ENCODE results near the gene CTAG1A. TPM values are rescaled to one million over a fixed set of nuclear protein-coding genes. Genes with fewer than 3 reads are reported as not detected.
"Not testable (repeated sequence)": the region's sequence is repeated elsewhere in the genome, so short reads cannot be mapped to it uniquely, and the experiment has no call there.

The CTAG1A gene
- total and polyA plus RNA-seq, 2 donors (not counting 1 experiment from before 2014, with no cell fraction given), result not detected

DNA sequence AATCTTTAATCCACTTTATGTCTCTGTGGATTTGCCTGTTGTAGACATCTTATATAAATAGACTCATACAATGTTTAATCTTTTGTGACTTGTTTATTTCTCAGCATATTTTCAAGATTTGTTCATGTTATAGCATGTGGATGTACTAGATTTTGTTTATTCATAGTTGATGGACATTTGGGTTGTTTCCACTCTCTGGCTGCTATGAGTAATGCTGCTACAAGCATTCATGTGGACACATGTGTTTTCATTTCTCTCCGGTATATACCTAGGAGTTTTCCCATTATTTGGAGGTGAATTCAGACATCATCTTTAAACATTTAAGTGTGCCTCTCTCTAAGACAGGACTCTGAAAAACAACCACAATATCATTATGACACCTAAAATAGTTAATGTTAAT lies 35.2 kb upstream of the CTAG1A start:
- no peak overlapping the region for H3K4me2 ChIP-seq (replicated peaks; ENCODE audit: low read depth, low read length, poor library complexity, severe bottlenecking)
- no peak overlapping the region for H3K9ac ChIP-seq (ENCODE audit: low read length)

GRCh38 chrX:154552112-154552806 lies 32.7 kb upstream of the CTAG1A start:
- H3K9ac ChIP-seq (ENCODE audit: low read length); H3K9me3 Mint-ChIP-seq (ENCODE audit: insufficient read depth); H3K27ac ChIP-seq (ENCODE audit: low read length in 2 of 2); POLR2A ChIA-PET; ATAC-seq (ENCODE audit: low read depth); H3K4me2 ChIP-seq (replicated peaks; ENCODE audit: low read depth, low read length, poor library complexity, severe bottlenecking); H3K4me3 Mint-ChIP-seq; H3K4me3 ChIP-seq (ENCODE audit: control extremely low read depth in 1 of 5, extremely low read depth in 1 of 5, insufficient read depth in 1 of 5, low read depth in 2 of 5, low read length in 4 of 5); H3K27ac Mint-ChIP-seq; H2AFZ ChIP-seq (ENCODE audit: insufficient read depth, low read depth, low read length, poor library complexity, severe bottlenecking); DNase-seq; H3K9me3 ChIP-seq (ENCODE audit: control extremely low read depth in 1 of 3, control insufficient read depth in 2 of 3, insufficient read depth in 1 of 3, low read length in 2 of 3); H3K27me3 ChIP-seq (replicated peaks in 1 of 4; ENCODE audit: control extremely low read depth in 1 of 4, control insufficient read depth in 3 of 4, insufficient read depth in 4 of 4, low read length in 3 of 4); intact Hi-C loops (cut with micrococcal nuclease); CTCF ChIA-PET; H3K4me1 ChIP-seq (ENCODE audit: control insufficient read depth in 2 of 2, insufficient read depth in 2 of 2, low read length in 2 of 2); H3K27me3 Mint-ChIP-seq: not testable (repeated sequence)
- Histone ChIP-seq H4K20me1 (ENCODE audit: control insufficient read depth, insufficient read depth, low read length, poor library complexity, severe bottlenecking) (peaks cover 43% of the 10 kb centered on the region), H3K36me3 (replicated peaks in 1 of 2; ENCODE audit: control extremely low read depth in 1 of 2, control insufficient read depth in 1 of 2, extremely low read depth in 1 of 2, insufficient read depth in 2 of 2, low read length in 1 of 2) (peaks cover 0 to 22% of the 10 kb centered on the region in 2 experiments), H3K79me2 (ENCODE audit: control insufficient read depth, insufficient read depth, low read length) (peaks cover 71% of the 10 kb centered on the region)
- WGBS (ENCODE audit: insufficient coverage), result no CpG with 5 or more reads among the region's 18 CpGs
- peaks cover 26% of the 10 kb centered on the region for H3K4me1 Mint-ChIP-seq

More for the DNA sequence above, 35.2 kb upstream of the CTAG1A start:
- H3K36me3 ChIP-seq (replicated peaks in 1 of 2; ENCODE audit: control extremely low read depth in 1 of 2, control insufficient read depth in 1 of 2, extremely low read depth in 1 of 2, insufficient read depth in 2 of 2, low read length in 1 of 2), result peaks cover 0 to 19% of the 10 kb centered on the region in 2 experiments
- POLR2A ChIA-PET, result no interaction called here
- Mint-ChIP-seq H3K9me3 (ENCODE audit: insufficient read depth) (no peaks in the 10 kb centered on the region), H3K27ac (no peak overlapping the region), H3K4me3 (peak overlapping the region; percentile 17), H3K27me3 (no peaks in the 10 kb centered on the region), H3K4me1 (peaks cover 33% of the 10 kb centered on the region)
- intact Hi-C loops (cut with micrococcal nuclease), result no loop called here
- H3K4me1 ChIP-seq (ENCODE audit: control insufficient read depth in 2 of 2, insufficient read depth in 2 of 2, low read length in 2 of 2), result peaks cover 3 to 20% of the 10 kb centered on the region in 2 donors
- TF ChIP-seq, protein P1, sequence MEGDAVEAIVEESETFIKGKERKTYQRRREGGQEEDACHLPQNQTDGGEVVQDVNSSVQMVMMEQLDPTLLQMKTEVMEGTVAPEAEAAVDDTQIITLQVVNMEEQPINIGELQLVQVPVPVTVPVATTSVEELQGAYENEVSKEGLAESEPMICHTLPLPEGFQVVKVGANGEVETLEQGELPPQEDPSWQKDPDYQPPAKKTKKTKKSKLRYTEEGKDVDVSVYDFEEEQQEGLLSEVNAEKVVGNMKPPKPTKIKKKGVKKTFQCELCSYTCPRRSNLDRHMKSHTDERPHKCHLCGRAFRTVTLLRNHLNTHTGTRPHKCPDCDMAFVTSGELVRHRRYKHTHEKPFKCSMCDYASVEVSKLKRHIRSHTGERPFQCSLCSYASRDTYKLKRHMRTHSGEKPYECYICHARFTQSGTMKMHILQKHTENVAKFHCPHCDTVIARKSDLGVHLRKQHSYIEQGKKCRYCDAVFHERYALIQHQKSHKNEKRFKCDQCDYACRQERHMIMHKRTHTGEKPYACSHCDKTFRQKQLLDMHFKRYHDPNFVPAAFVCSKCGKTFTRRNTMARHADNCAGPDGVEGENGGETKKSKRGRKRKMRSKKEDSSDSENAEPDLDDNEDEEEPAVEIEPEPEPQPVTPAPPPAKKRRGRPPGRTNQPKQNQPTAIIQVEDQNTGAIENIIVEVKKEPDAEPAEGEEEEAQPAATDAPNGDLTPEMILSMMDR (IDR thresholded peaks at IDR 0.05), result no peak
- TF ChIP-seq EZH2 (IDR thresholded peaks at IDR 0.05; ENCODE audit: borderline replicate concordance, insufficient read depth, low read depth, low read length, poor library complexity, severe bottlenecking), result no peak
- H3K4me3 ChIP-seq (ENCODE audit: control extremely low read depth in 1 of 5, extremely low read depth in 1 of 5, insufficient read depth in 1 of 5, low read depth in 2 of 5, low read length in 4 of 5), result no peak overlapping the region
- no peaks in the 10 kb centered on the region for H3K9me3 ChIP-seq (ENCODE audit: control extremely low read depth in 1 of 3, control insufficient read depth in 2 of 3, insufficient read depth in 1 of 3, low read length in 2 of 3)
- no peak overlapping the region for H2AFZ ChIP-seq (ENCODE audit: insufficient read depth, low read depth, low read length, poor library complexity, severe bottlenecking)
- H3K27ac ChIP-seq (ENCODE audit: low read length in 2 of 2), result no peak overlapping the region
- peaks cover 37% of the 10 kb centered on the region for H4K20me1 ChIP-seq (ENCODE audit: control insufficient read depth, insufficient read depth, low read length, poor library complexity, severe bottlenecking)
- H3K27me3 ChIP-seq (replicated peaks in 1 of 4; ENCODE audit: control extremely low read depth in 1 of 4, control insufficient read depth in 3 of 4, insufficient read depth in 4 of 4, low read length in 3 of 4), result no peaks in the 10 kb centered on the region
- CTCF ChIA-PET, result no interaction called here
- H3K79me2 ChIP-seq (ENCODE audit: control insufficient read depth, insufficient read depth, low read length), result peaks cover 65% of the 10 kb centered on the region
- ATAC-seq (ENCODE audit: low read depth) (no peak), DNase-seq (no peak)
- WGBS (ENCODE audit: insufficient coverage), result no CpG with 5 or more reads among the region's 1 CpG

- H3K4me1 Mint-ChIP-seq; H3K9ac ChIP-seq (ENCODE audit: low read length); H3K4me1 ChIP-seq (ENCODE audit: control insufficient read depth in 2 of 2, insufficient read depth in 2 of 2, low read length in 2 of 2); H3K9me3 Mint-ChIP-seq (ENCODE audit: insufficient read depth); H3K27ac Mint-ChIP-seq; POLR2A ChIA-PET; H3K4me3 Mint-ChIP-seq; H3K27ac ChIP-seq (ENCODE audit: low read length in 2 of 2); DNase-seq; H3K27me3 ChIP-seq (replicated peaks in 1 of 4; ENCODE audit: control extremely low read depth in 1 of 4, control insufficient read depth in 3 of 4, insufficient read depth in 4 of 4, low read length in 3 of 4); H3K9me3 ChIP-seq (ENCODE audit: control extremely low read depth in 1 of 3, control insufficient read depth in 2 of 3, insufficient read depth in 1 of 3, low read length in 2 of 3); H3K4me2 ChIP-seq (replicated peaks; ENCODE audit: low read depth, low read length, poor library complexity, severe bottlenecking); H3K27me3 Mint-ChIP-seq; H2AFZ ChIP-seq (ENCODE audit: insufficient read depth, low read depth, low read length, poor library complexity, severe bottlenecking); H3K4me3 ChIP-seq (ENCODE audit: control extremely low read depth in 1 of 5, extremely low read depth in 1 of 5, insufficient read depth in 1 of 5, low read depth in 2 of 5, low read length in 4 of 5); ATAC-seq (ENCODE audit: low read depth); CTCF ChIA-PET; intact Hi-C loops (cut with micrococcal nuclease): not testable (repeated sequence)
- peaks cover 0 to 14% of the 10 kb centered on the region in 2 experiments for H3K36me3 ChIP-seq (replicated peaks in 1 of 2; ENCODE audit: control extremely low read depth in 1 of 2, control insufficient read depth in 1 of 2, extremely low read depth in 1 of 2, insufficient read depth in 2 of 2, low read length in 1 of 2)
- 63% methylated on average over 3 of the region's 24 CpGs for WGBS (ENCODE audit: insufficient coverage)
- H3K79me2 ChIP-seq (ENCODE audit: control insufficient read depth, insufficient read depth, low read length), result peaks cover 24% of the 10 kb centered on the region
- H4K20me1 ChIP-seq (ENCODE audit: control insufficient read depth, insufficient read depth, low read length, poor library complexity, severe bottlenecking), result peaks cover 21% of the 10 kb centered on the region
Observed at GRCh38 chrX:154558060-154558690, 26.8 kb upstream of the CTAG1A start.

Measured in B cell (primary cell).